ENCODE data around the gene C6orf136.
A peak's percentile ranks its signal among the peaks of the same experiment; 100 is the strongest.

The C6orf136 gene

DNA sequence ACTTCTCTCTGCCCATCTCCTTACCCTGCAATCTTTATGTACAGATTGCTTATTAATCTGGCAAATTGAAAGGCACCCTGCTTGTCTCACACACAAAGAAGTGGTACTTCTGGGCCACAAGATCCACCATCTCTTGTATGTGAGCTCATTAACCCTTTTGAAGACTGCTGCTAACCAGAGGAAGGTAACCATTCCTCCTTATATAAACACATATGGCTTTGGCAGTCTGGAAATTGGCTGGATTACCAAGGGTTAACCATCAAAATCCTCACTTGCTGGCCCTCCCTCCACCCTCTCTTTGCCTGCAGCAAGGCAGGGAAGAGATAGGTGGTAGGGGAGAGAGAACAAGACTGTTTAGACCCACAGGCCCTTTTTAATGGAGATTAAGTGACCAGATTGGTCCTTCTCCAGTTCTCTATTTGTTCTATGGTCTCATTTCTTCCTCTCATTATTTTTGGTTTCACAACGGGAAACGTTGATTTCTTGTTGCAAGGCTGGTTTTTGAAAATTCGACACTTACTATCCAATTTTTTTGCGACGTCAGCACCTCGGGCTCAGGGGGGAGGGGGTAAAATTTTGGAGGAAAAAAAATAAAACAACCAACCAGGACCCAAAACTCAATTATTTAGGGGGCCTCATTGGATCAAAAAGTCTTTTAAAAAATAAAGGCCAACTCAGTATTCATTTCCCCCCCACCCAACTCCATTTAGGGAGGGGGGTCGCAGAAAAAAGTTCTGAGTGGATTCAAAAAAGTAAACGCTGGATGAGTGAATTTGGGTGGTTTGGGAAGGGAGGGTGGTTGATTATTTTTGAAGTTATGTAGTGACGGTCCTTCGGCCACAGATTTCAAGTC lies 30.7 kb upstream of the C6orf136 start:
- peak; percentile 61 for DNase-seq (ENCODE audit: low spot score)

DNA sequence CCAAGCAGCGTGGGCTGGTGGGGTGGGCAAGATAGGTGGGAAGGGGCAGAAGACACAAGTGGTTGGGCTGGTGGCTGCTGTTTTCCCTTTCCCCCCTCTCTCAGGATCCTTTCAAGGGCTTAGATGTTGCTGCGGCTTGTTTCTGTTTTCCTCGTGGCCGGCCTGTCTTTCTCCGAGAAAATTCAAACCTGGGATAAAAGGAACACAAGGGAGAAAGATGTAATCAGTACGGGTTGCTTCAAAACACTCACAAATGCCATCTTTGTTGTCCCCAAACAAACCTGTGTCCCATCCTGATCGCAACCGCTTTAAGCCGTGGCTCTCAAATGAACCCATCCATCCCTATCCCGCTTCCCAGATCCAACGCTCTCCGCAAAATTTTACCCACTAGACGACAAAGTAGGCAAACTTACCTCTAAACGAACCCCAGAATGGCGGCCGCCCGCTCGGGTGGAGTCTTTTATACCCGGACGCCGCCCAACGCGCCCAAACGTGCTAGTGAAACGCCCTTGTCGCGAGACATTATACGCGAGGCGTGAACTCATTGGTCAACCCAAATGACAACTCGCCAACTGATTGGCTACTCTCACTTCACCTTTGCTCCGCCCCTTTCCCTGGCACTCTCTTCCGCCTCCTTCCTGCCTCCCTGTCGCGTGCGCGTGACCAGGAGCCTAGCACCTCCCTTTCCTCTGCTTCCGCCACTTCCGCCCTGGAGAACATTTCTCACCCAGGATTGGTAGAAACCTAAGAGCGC lies 29.9 kb upstream of the C6orf136 start, which contains the start of gene PPP1R10:
PPP1R10 (minus strand) TSS at position 433 of the 754 bp plus-strand sequence. CDS start 7,299 bp downstream, outside the sequence.
- DNase-seq (ENCODE audit: low spot score): peak; percentile 100

DNA sequence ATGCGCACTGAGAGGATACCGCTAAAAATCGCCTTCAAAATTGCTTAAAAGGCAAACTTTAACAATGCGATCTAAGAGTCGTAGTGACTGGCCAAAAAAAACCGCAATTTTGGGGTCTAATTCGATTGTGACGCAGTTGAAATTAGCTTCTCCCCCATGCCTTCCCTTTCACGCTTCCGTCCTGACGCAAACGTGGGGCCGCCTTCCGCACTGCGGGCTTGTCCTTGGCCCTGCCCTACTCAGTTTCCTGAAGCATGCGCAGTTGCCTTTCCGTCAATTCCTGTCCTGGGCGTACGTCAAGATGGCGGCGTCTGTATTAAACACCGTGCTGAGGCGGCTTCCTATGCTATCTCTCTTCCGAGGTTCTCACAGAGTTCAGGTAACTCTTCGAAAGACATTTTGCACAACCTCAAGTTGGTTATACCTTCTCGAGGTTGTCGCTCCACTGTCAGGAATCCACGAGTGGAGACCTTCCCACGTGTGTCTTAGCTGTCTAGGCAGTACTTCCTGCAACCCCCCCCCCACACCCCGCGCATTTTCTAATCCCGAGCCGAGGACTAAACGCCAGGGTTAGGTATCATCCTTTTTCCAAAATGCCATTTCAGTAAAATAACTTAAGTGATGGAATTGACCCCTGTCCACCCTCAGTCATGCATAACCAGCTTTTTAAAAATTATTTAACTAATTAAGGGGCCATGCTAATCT lies 29.2 kb upstream of the C6orf136 start, which contains the start of gene MRPS18B:
MRPS18B (plus strand) TSS at position 276 of the 705 bp plus-strand sequence; CDS start at position 302, 26 bp downstream.
- peak; percentile 99 for DNase-seq (ENCODE audit: low spot score)

DNA sequence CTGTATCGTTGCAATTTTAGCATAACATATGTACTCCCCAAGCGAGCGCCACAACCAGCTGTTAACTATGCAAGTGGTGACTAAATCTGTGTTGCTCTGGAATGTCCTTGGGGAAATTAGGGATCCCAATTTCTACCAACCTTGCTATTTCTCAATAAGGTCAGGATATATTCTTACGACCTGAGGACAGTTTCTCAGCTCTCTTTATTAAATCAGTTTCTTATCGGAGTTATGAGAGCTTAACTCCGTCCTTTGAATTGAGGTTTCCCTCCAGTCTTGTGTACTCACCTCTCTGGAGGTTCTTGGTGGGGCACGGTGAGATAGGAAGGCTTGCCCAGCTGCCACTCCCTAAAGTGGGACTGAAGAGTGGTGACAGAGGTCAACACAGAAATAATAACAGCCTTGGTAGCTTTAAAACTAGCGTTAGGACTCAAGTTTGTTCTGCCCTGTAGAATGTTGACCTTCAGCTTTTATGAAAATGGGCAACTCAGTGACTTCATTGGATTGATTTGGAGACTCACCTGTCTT lies 28.6 kb upstream of the C6orf136 start:
- DNase-seq (ENCODE audit: low spot score): peak; percentile 39

DNA sequence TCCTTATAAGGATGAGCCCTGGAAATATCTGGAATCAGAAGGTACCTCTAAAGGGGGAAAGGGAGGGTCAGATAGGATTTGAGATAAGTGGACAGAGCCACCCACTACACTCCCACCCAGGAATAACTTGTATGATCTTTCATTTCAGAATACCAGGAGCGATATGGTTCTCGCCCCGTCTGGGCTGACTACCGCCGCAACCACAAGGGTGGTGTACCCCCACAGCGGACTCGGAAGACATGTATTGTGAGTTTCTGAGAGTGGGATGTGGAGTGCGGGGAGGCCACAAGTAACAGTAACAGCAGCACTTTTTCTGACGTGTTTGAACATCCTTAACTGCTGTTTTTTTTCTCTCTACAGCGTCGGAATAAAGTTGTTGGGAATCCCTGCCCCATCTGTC lies 27.4 kb upstream of the C6orf136 start:
- DNase-seq (ENCODE audit: low spot score): no peak

DNA sequence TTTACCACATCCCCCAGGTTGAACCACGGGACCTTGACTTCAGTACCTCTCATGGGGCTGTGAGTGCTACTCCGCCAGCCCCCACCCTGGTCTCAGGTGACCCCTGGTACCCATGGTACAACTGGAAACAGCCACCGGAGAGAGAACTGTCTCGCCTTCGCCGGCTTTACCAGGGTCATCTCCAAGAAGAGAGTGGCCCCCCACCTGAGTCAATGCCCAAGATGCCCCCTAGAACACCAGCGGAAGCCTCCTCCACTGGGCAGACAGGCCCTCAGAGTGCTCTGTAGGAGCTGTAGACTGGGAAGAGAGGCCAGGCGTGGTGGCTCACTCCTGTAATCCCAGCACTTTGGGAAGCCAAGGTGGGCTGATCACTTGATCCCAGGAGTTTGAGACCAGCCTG lies 21.4 kb upstream of the C6orf136 start:
- no peak for DNase-seq (ENCODE audit: low spot score)

DNA sequence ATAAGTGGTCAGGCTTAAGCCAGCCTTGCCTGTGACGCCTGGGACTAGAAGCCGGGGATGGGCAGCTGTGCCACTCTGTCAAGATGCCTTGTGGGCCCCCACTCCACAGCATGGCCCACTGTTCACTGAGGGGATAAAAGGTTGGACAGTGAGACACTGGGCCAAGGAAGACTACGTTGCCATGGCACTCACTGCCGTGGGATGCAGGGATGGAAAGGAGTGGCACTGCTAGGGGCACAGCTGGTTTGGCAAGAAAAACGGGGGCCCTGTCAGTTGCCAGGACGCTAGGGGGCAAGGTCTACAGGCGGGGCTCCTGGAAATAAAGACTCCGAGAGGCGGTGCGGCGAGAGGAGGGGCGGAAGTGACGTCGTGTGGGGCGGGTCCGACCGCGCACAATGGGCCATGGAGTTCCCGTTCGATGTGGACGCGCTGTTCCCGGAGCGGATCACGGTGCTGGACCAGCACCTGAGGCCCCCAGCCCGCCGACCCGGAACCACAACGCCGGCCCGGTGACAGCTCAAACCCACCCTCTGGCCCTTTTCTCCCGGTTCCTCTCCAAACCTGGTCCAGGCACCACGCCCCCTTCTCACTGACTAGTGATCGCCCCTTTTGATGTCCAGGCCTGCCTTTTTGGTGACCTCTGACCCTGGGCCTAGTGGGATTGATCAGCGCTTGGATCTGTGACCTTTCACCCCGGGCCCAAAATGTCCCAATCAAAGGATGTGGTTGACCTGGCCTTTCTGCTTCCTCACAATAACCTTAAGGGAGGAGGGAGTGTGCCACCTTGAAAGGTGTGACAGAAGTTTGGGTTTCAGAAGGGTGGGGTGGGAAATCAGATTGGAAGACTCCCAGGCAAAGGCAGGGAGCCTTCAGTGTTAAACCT lies 20.2 kb upstream of the C6orf136 start, which contains the start of gene ATAT1:
ATAT1 (plus strand) TSS at position 391 of the 883 bp plus-strand sequence.
- peak; percentile 82 for DNase-seq (ENCODE audit: low spot score)

DNA sequence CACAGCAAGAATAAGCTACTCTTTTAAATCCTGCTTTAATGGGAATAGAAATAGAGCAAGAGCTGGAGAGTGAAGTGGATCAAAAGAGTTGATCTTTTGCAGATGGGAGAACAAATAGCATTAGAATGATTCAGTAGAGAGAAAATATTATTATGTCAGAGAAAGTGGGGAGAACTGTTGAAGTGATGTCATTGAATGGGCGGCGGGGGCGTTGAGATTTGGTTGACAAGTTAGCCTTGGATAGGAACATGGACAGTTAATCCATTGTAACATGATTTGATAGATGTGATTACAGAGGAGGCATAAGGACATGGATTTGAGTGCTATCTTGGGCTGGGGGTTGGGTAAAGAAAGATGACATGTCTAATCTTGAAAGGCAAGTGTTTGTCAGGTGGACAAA lies 11.1 kb upstream of the C6orf136 start:
- no peak for DNase-seq (ENCODE audit: low spot score)

DNA sequence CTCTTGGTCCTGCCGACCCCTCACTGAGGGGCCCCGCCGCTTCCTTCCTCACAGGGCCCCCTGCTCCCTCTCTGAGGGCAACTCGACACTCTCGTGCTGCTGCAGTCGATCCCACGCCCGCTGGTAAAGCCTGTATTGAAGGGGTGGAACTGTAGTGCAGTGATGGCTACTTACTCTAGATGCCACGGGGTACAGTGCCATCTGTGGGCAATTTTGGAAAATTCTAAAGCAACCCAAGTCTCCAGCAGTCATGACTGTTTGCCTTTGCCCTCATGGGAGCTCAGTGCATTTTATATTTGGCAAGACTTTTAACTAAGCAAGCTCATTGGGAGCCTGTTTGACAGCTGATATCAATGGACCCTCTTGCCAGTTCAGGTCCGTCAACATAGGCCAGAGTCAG lies 6.5 kb upstream of the C6orf136 start:
- DNase-seq (ENCODE audit: low spot score): no peak

DNA sequence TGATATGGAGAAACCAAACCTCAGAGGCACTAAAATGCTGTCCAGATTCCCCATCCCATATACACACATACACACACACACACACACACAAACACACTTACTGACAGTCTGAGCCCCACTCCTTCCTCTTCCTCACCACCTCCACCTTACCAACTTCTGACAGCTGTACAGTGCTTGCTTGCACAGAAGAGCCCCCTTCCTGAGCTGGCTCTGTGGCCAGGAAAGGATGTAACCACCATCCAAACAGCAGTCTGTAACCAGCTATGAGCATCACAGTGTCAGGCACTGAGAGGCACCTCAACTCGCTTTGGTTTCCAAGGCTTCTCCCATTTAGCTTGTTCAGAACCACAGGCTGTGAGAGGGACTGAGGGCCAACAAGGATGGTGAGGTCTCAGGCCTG lies 5.9 kb upstream of the C6orf136 start:
- DNase-seq (ENCODE audit: low spot score): no peak

DNA sequence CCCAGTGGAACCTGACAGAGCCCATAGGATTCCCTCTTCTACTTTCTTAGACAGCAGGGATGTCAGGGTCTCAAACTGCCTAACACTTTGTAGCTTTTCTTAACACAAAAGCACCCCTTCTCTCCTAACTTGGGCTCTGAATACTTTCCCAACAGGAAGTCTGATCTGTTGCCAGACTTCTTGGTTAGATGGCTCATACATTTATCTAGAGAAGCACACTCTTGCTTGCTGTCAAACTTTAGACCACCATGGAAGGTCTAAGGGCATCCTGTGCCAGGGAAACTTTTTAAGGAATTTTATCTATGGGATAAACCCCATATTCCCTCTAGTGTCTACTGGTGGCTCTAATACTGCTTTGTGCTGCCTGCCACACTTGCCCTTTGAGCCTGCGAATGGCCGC lies 3.3 kb upstream of the C6orf136 start:
- DNase-seq (ENCODE audit: low spot score): no peak

DNA sequence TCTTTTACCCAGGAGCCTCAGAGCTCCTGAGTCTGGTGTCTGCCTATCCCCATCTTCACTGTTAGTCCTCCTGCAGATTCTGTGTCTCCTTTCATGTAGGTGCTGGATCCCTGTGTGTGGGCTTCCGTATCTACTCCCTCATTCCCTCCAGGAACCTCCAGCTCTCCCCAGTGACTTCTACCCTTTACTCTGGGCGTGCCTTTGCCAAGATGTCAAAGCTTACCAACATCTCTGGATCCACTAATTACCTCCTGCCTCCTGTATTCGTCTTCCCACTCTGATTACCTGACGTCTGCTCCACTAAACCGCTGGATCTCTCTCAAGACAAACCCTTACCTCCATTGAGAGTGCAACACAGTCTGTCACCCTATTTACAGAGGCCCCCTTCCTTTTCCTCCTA lies 2.2 kb upstream of the C6orf136 start:
- no peak for DNase-seq (ENCODE audit: low spot score)

DNA sequence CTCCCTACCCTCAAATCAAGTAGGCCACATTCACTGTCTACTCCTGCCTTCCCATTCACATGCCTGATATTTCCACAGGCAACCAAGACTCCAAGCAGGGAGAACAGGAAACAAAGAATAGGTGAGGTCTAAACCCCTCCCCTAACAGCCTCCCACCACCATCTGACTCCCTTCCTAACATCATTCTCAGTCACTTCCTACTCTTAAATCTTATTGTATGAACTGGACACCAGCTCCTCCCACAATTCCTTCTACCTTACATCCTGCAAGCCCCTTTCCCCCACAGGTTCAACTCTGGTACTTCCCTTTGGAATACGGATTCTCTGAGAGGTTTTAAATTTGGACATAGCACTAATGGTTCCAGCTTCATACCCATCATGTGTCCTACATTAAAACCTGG lies 944 bp upstream of the C6orf136 start:
- no peak for DNase-seq (ENCODE audit: low spot score)

DNA sequence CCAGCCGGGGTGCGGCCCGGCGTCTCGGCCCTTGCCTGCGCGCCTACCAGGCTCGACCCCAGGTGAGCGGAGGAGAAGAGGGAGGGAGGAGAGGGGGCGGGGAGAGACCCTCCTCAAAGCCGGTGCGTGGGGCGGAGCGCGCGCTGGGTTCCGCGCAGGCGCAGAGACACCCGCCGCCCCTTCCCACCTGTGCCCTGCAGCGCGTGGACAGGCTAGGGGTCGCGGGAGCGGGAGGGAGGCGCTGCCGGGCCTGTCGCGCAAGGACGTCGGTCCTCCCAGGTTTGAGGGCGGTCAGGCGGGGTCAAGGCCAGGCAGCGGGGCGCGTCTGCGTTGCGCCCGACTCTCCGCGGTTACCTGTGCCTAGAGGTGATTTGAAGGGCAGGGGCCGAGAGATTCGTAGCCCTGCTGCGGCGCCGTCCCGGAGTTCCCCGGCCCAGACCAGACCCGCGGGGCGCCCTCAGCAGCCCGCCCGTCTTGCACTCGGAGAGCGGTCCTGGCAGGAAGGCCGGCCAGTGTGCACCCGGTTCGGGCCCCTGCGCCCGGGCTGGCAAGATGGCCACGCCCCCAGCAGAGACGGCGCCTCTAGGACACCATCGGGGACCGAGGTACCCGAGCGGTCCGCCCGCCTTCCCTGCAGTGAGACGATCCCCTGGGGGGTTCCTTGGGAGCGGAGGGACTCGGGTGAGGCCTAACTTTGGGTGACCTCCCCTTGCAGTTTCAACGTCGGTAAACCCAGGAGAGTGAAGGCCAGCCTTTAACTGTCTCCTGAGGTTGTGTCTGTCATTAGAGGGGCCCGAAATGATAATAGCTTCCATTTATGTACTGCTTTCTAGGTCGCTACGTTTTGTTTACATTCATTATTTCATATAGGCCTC lies 546 bp downstream of the C6orf136 start:
- DNase-seq (ENCODE audit: low spot score): peak; percentile 24

DNA sequence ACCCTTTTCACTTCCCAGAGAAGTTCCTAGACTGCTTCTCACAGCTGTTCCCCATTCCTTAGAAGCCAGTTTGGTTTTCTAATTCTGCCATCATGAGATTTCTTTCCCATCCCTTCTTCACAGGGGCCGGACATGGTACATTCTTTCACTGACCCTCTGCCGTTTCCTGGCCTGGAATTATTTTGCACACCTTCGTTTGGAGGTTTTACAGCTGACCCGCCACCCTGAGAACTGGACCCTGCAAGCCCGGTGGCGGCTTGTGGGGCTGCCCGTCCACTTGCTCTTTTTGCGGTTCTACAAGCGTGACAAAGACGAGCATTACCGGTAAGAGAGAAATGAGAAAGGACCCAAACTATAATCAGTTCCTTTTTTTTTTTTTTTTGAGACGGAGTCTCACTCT lies 4.2 kb downstream of the C6orf136 start:
- no peak for DNase-seq (ENCODE audit: low spot score)

DNA sequence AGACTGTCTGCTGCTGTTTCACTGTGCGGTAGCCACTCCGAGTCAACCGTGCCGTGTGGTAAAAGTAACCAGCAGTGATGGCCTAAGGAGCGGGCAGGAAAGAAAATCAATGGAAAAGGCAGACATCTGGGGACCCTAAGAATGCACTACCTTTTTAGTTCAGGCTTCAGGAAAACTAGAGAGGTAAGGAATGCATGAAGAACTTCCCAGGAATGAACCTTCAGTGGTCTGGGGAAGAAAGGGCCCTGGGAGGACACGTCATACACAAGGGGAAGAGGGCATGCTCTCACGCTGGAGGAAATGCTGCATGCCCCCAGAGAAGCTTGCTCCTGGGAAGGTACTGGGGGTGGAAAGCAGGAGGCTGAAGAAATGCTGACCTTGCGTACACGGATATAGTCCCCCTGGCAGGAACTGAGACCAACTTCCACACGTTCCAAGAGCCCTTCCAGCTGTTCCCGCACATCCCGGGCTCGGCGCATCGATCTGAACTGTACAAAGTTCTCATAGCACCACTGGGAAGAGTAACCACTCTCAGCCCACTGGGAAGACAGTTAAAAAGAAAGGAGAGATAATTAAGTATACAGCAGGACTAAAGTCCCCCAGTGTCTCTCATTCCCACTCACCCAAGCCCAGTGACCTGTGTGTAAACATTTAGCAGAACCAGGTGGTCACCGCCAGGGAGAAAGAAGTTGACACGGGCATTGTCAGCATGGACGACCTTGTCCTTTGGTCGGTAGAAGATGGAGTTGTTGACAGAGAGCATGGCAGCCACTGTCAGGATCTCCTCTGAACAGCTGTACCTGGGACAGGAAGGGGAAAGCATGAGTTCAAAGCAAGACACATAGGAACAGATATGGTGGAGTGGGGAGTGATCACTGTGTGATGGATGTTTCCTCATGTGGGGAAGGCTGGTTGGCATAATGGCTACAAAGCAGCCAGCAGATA lies 8.1 kb downstream of the C6orf136 start:
- no peak for DNase-seq (ENCODE audit: low spot score)

DNA sequence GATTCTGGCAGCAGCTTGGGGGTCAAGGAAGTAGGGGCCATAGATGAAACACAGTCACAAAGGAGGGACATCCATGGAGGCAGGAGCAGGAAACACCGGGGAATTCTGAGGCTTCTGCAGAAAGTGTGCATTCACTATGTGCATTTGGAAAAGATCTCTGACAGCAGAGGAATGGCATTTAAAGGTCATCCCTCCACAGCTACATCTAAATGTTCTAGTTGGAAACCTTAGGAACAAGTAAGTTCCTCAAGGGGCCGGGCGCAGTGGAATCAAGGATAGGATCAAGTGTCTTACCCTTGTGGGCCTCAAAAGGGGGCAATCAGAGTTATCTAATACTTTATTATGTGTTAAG lies 8.8 kb downstream of the C6orf136 start:
- no peak for DNase-seq (ENCODE audit: low spot score)

DNA sequence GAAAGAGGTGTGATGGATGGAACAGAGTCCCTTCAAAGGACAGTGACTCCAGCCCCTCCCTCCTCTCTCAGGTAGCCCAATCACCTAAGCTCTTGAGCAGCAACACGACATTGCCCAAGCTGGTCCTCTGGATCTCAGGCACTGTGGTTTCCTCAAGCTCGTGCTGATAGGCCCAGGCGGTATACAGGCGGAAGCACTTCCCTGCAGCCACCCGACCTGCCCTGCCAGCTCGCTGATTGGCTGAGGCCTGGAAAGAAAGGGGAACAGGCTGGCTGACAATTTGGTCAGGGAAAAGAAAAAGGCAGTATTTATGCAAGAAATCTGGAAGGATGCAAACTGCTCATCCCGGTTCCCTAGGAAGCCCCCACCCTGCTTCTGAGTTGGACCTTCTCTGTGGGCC lies 9.6 kb downstream of the C6orf136 start:
- DNase-seq (ENCODE audit: low spot score): no peak

DNA sequence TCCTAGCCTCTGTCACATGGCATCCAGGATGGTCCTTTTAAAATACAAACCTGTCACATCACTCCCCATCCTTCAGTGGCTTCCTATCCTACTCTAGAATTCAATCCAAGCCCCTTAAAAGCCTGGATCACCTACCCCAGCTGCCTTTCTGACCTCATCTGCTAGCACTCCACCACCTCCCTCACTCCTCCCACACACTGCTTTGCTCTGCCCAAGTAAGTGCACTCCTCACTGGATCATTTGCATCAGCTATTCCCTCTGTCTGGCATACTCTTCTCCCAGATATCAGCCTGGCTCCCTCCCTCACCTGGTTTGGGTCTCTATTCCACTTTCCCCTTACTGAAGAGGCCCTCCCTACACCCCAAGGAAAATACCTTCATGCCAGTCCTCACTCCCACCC lies 10.5 kb downstream of the C6orf136 start:
- DNase-seq (ENCODE audit: low spot score): no peak

Measured in pons (tissue), 1 donor.